ENCODE measurements around the gene SPINT2. TPM values are rescaled to one million over a fixed set of nuclear protein-coding genes. Genes with fewer than 3 reads are reported as not detected.
"Not testable (repeated sequence)": the region's sequence is repeated elsewhere in the genome, so short reads cannot be mapped to it uniquely, and the experiment has no call there.

Gene SPINT2
- total RNA-seq, 1 donor from 2014 or later = 8.7 TPM

DNA sequence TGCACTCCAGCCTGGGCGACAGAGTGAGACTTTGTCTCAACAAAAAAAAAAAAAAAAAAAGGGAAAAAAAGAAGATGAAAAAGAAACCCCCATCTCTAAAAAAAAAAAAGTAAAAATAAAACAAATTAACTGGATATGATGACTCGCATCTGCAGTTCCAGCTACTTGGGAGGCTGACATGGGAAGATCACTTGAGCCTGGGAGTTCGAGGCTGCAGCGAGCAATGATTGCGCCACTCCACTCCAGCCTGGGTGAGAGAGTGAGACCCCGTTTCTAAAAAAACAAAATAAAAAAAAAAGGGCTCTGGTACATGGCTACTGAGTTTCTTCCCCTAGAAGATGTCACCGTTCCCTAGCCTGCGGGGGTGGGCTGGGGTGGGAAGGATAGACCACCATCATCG lies 68.9 kb downstream of the SPINT2 start:
- ATAC-seq (ENCODE audit: poor library complexity) = no peak
- no peak for DNase-seq
- intact Hi-C loops (cut with DNase I) = no loop called here

DNA sequence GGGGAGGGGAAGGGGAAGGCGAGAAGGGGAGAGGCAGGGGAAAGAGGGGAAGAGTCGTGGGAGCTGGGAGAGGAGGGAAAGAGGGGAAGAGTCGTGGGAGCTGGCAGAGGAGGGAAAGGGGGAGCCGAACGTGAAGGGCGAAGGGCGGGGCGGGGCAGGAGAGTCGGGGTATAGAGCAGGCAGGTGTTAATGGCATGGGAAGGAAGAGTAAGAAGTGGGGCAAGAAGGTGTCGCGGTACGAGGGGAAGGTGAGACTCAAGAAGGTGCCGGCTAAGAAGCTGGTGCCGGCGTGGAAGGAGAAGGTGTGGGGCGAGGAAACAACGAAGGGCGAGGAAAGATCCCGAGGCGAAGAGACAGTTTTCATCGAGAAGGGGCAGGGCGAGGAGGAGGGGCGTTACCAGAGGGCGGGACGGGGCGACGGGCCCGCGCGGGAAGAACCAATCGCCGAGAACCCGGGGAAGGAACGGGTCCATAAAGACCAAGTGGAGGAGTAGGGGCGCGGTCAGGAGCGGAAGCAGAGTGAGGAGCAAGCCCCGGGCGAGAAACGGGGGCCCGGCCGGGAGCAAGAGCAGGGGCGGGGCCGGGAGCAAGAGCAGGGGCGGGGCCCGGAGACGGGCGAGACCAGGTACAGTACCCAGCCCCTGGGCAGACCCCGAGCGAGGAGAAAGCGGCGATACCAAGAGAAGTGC lies 71.7 kb downstream of the SPINT2 start:
- peak; percentile 97 for DNase-seq
- intact Hi-C loops (cut with DNase I) = loop anchor here (2.0 kb wide), 2 partner anchors 39 to 93 kb away; partner anchors contain the start of gene PSMD8
- ATAC-seq (ENCODE audit: poor library complexity) = peak; percentile 95

DNA sequence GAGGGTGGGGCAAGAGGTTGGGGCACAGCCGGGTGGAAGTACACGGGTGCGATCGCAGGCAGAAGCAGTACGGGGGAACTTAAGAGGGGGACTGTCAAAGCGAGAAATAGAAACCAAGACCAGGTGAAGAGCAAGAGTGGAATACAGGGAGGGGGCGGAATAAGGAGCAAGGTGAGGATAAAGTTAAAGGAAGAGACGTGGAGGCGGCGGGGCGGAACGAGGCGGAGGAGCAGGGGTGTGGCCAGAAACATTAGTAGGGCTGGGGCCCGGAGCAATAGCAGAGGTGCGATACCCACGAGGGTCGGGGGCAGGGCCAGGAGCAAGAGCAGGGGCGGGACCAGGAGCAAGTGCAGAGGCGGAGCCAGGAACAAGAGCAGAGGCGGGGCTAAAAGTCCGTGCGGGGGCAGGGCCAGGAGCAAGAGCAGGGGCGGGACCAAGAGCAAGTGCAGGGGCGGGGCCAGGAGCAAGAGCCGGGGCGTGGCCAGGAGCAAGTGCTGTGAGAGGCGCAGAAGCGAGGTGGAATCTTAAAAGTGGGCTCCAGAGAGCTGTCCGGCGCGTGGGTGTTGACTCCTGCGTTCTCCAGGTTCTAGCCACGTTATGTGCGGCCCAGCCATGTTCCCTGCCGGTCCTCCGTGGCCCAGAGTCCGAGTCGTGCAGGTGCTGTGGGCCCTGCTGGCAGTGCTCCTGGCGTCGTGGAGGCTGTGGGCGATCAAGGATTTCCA lies 72.4 kb downstream of the SPINT2 start:
- DNase-seq (peak; percentile 97), ATAC-seq (ENCODE audit: poor library complexity) (peak; percentile 84)
- intact Hi-C loops (cut with DNase I) = no loop called here

DNA sequence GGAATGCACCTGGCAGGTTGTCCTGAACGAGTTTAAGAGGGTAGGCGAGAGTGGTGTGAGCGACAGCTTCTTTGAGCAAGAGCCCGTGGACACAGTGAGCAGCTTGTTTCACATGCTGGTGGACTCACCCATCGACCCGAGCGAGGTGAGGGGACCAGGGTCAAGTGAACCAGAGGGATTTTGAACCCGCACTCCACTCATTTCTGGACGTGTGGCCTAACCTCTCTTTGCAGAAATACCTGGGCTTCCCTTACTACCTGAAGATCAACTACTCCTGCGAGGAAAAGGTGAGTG lies 72.9 kb downstream of the SPINT2 start:
- ATAC-seq (ENCODE audit: poor library complexity) (no peak), DNase-seq (no peak)
- intact Hi-C loops (cut with DNase I) = no loop called here

DNA sequence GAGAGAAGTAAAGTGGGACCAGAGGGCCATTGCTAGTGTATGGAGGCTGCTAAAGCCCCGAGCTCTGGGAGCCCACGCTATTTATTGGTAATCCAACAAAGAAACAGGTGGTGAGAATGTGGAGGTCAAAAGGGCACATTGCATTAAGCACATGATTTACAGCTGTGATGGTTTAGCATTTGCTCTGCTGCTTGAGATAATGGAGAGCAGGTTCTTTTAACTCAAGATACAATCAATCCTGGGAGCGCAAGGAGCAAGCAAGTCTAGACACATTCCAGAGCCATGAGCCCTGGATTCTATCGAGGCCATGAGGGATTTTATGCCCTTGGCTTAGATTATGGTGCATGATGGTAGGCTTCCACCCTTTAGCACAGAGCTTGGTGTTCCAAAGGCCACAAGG lies 74.6 kb downstream of the SPINT2 start:
- ATAC-seq (ENCODE audit: poor library complexity); intact Hi-C loops (cut with DNase I); DNase-seq: not testable (repeated sequence)

DNA sequence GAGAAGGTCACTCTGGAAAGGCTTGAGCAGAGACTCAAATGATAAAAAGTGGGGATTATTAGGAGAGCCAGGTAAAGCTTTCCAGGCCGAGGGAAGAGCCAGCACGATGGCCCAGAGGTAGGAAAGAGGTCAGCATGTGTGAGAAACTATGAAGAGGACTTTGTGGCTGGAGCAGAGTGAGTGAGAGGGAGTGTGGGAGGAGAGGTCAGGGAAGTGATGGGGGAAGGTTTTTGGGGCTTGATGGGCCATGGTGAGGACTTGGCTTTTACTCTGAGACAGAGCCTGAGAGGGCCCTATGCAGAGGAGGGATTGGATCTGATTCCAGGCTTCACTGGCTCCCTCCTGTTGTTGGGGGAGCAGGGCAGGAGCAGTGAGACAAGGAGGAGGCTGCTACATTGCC lies 76.6 kb downstream of the SPINT2 start:
- intact Hi-C loops (cut with DNase I) = no loop called here
- DNase-seq (no peak), ATAC-seq (ENCODE audit: poor library complexity) (no peak)

Other genes starting within 250 kb of the SPINT2 start
- not detected for gene DPF1, start 40.4 kb upstream of the SPINT2 start, total RNA-seq
- gene PPP1R14A, start 8.2 kb upstream of the SPINT2 start, total RNA-seq = 31.1 TPM
- gene C19orf33, start 39.7 kb downstream of the SPINT2 start, total RNA-seq = 5.6 TPM
- gene YIF1B, start 51.4 kb downstream of the SPINT2 start, total RNA-seq = 31.3 TPM
- gene KCNK6, start 55.3 kb downstream of the SPINT2 start, total RNA-seq = 4.7 TPM
- gene CATSPERG, start 71.3 kb downstream of the SPINT2 start, total RNA-seq = 0.86 TPM
- 299 TPM for gene PSMD8, start 110.0 kb downstream of the SPINT2 start, total RNA-seq
- 0.27 TPM for gene GGN, start 123.5 kb downstream of the SPINT2 start, total RNA-seq
- 0.40 TPM for gene SPRED3, start 124.1 kb downstream of the SPINT2 start, total RNA-seq
- 10.5 TPM for gene FAM98C, start 138.5 kb downstream of the SPINT2 start, total RNA-seq
- 1.8 TPM for gene RASGRP4, start 161.6 kb downstream of the SPINT2 start, total RNA-seq
- 0.73 TPM for gene RYR1, start 169.1 kb downstream of the SPINT2 start, total RNA-seq

All from Right ventricle myocardium superior (tissue), 1 donor.